OCI-LY1 (cell line): ENCODE results near the gene DPP9.

Experiments used
- CTCF ChIP-seq: fragments of 200-600 bp; sonication (generic), shearing (Covaris generic); IDR thresholded peaks from 2 replicates; pipeline ENCODE4 v1.5.1; 2017; ENCODE audit warnings: mild to moderate bottlenecking, antibody characterized with exemption, low read length, moderate library complexity, mixed read lengths
- EZH2 ChIP-seq: fragments of 200-600 bp; sonication (generic), shearing (Covaris generic); IDR thresholded peaks from 2 replicates; pipeline ENCODE4 v1.8.0; 2017; ENCODE audit warnings: borderline replicate concordance, mixed run types, mild to moderate bottlenecking, antibody characterized with exemption, low read length, moderate library complexity, mixed read lengths

GRCh38 chr19:4721196-4721595 is 2.4 kb downstream of the DPP9 start:
- no peak for TF ChIP-seq EZH2
- TF ChIP-seq CTCF = no peak
